Measurements from ENCODE around the gene CASR.

Gene CASR

GRCh38 chr3:122263058-122263457 is 79.6 kb downstream of the CASR start:
- DNase-seq = no peak

- no peak for DNase-seq
Measured at GRCh38 chr3:122263974-122264588, 80.6 kb downstream of the CASR start.

GRCh38 chr3:122265957-122266356 is 82.5 kb downstream of the CASR start:
- DNase-seq = no peak

- no peak for DNase-seq
Measured at GRCh38 chr3:122268257-122269024, 85.0 kb downstream of the CASR start.

- DNase-seq = no peak
Measured at GRCh38 chr3:122269045-122269444, 85.6 kb downstream of the CASR start.

- no peak for DNase-seq
Measured at GRCh38 chr3:122271246-122271898, 87.9 kb downstream of the CASR start.

- no peak for DNase-seq
Measured at GRCh38 chr3:122272879-122273278, 89.4 kb downstream of the CASR start.

GRCh38 chr3:122273498-122273897 is 90.0 kb downstream of the CASR start:
- DNase-seq = no peak

- DNase-seq = no peak
Measured at GRCh38 chr3:122281891-122282290, 98.4 kb downstream of the CASR start.

GRCh38 chr3:122283796-122284445 is 100.5 kb downstream of the CASR start:
- DNase-seq = no peak

GRCh38 chr3:122284486-122284885 is 101.0 kb downstream of the CASR start:
- DNase-seq = no peak

GRCh38 chr3:122294359-122294758 is 110.9 kb downstream of the CASR start:
- no peak for DNase-seq

GRCh38 chr3:122295266-122296062 is 112.0 kb downstream of the CASR start:
- no peak for DNase-seq

- peak; percentile 31 to 49 for DNase-seq
Measured at GRCh38 chr3:122298239-122298638, 114.8 kb downstream of the CASR start.

GRCh38 chr3:122299215-122299614 is 115.7 kb downstream of the CASR start:
- no peak for DNase-seq

- DNase-seq = peak; percentile 14 to 38
Measured at GRCh38 chr3:122299872-122300460, 116.5 kb downstream of the CASR start.

- DNase-seq = no peak
Measured at GRCh38 chr3:122301063-122301462, 117.6 kb downstream of the CASR start.

GRCh38 chr3:122305818-122306621 is 122.6 kb downstream of the CASR start:
- no peak for DNase-seq

- no peak for DNase-seq
Measured at GRCh38 chr3:122306622-122306953, 123.1 kb downstream of the CASR start.

- no peak for DNase-seq
Measured at GRCh38 chr3:122307094-122307687, 123.7 kb downstream of the CASR start.

- no peak for DNase-seq
Measured at GRCh38 chr3:122307976-122308375, 124.5 kb downstream of the CASR start.

Measured in activated CD4-positive, alpha-beta T cell treated with anti-CD3 and anti-CD28 coated beads, Interleukin-2, amount 50 U/mL, for 48 hours (primary cell).